ENCODE measurements around the gene CASP7. TPM values are rescaled to one million over a fixed set of nuclear protein-coding genes. Genes with fewer than 3 reads are reported as not detected.

The CASP7 gene
- total RNA-seq, 3 donors from 2014 or later (not counting 1 experiment from before 2014, with no cell fraction given) = 13.4 to 20.0 (median 14.9) TPM

GRCh38 chr10:113775686-113776294 is 96.1 kb downstream of the CASP7 start:
- Mint-ChIP-seq H3K4me1 (no peaks in the 10 kb centered on the region), H3K4me3 (no peak overlapping the region), H3K36me3 (no peaks in the 10 kb centered on the region), H3K27me3 (ENCODE audit: low read depth in 2 of 2) (peaks cover 13 to 43% of the 10 kb centered on the region in 2 donors), H3K27ac (no peak overlapping the region), H3K9me3 (no peaks in the 10 kb centered on the region)
- intact Hi-C loops (cut with micrococcal nuclease) = no loop called here
- Histone ChIP-seq H3K36me3 (ENCODE audit: control insufficient read depth, insufficient read depth, low read length) (no peaks in the 10 kb centered on the region), H3K9me3 (ENCODE audit: control insufficient read depth, insufficient read depth, low read length) (no peaks in the 10 kb centered on the region), H3K4me1 (ENCODE audit: control insufficient read depth, insufficient read depth, low read length) (no peaks in the 10 kb centered on the region), H3K27me3 (ENCODE audit: control insufficient read depth, insufficient read depth, low read length) (no peaks in the 10 kb centered on the region), H3K4me3 (ENCODE audit: low read length) (no peak overlapping the region), H3K27ac (ENCODE audit: low read length) (no peak overlapping the region)
- TF ChIP-seq CTCF (IDR thresholded peaks at IDR 0.05) = no peak
- WGBS (ENCODE audit: insufficient coverage) = 61% methylated on average over 3 of the region's 4 CpGs
- DNase-seq (no peak), ATAC-seq (no peak)

DNA sequence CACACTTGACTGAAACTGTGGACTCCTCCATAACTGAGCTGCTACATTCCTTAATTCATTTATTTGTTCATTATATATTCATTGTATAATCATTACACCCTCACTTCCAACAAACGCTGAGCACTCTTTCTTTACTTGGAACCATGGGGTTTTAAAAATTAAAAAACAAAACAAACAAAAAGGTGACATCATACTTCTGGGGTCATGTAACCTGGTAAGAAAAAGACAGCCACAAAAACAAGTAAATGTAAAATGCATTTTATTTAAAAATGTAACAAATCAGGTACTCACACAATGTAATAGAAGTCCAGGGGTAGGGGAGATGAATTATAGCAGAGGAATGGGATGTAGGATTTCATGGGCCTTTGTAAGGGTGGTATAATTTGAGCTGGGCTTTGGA is 96.8 kb downstream of the CASP7 start:
- no peaks in the 10 kb centered on the region for H3K9me3 Mint-ChIP-seq
- no CpG with 5 or more reads among the region's 1 CpG for WGBS (ENCODE audit: insufficient coverage)
- H3K4me3 Mint-ChIP-seq = no peak overlapping the region
- no peaks in the 10 kb centered on the region for H3K4me1 Mint-ChIP-seq
- Histone ChIP-seq H3K27me3 (ENCODE audit: control insufficient read depth, insufficient read depth, low read length) (no peaks in the 10 kb centered on the region), H3K4me3 (ENCODE audit: low read length) (no peak overlapping the region), H3K36me3 (ENCODE audit: control insufficient read depth, insufficient read depth, low read length) (no peaks in the 10 kb centered on the region), H3K27ac (ENCODE audit: low read length) (no peak overlapping the region), H3K9me3 (ENCODE audit: control insufficient read depth, insufficient read depth, low read length) (no peaks in the 10 kb centered on the region), H3K4me1 (ENCODE audit: control insufficient read depth, insufficient read depth, low read length) (no peaks in the 10 kb centered on the region)
- H3K36me3 Mint-ChIP-seq = no peaks in the 10 kb centered on the region
- peaks cover 13 to 39% of the 10 kb centered on the region in 2 donors for H3K27me3 Mint-ChIP-seq (ENCODE audit: low read depth in 2 of 2)
- H3K27ac Mint-ChIP-seq = no peak overlapping the region
- intact Hi-C loops (cut with micrococcal nuclease) = no loop called here
- no peak for TF ChIP-seq CTCF (IDR thresholded peaks at IDR 0.05)
- ATAC-seq (no peak), DNase-seq (no peak)

Other genes starting within 250 kb of the CASP7 start
- not detected for gene HABP2, start 126.9 kb upstream of the CASP7 start, total RNA-seq
- not detected for gene NRAP, start 15.9 kb upstream of the CASP7 start, total RNA-seq
- under 1 TPM; 0.14 to 0.90 (median 0.23) TPM for gene PLEKHS1, start 71.8 kb downstream of the CASP7 start, total RNA-seq
- gene DCLRE1A, start 174.2 kb downstream of the CASP7 start, total RNA-seq = 1 to 10 TPM; 4.4 to 5.9 (median 5.2) TPM
- gene NHLRC2, start 174.7 kb downstream of the CASP7 start, total RNA-seq = 10 to 100 TPM; 19.0 to 24.7 (median 22.4) TPM

Measured in natural killer cell (primary cell).